Fibroblast of skin of left biceps (primary cell): Measurements from ENCODE around the gene CCL24.
"Not testable (repeated sequence)": the region's sequence is repeated elsewhere in the genome, so short reads cannot be mapped to it uniquely, and the experiment has no call there.

ENCODE experiments used
- DNase-seq, 2 experiments: peaks; one replicate each; pipeline ENCODE4 v3.0.0-alpha.2; 2013; ENCODE audit warnings: low read depth in 2 of 2

Gene CCL24

GRCh38 chr7:75813781-75814236, at the start of gene CCL24:
TSS of gene CCL24 (minus strand) at chr7:75813806. CDS start at chr7:75813715, 91 bp downstream.
- DNase-seq = no peak

- DNase-seq = no peak
Measured at GRCh38 chr7:75861636-75862035, 48.0 kb upstream of the CCL24 start.

- DNase-seq = no peak
Measured at GRCh38 chr7:75858410-75858809, 44.8 kb upstream of the CCL24 start.

GRCh38 chr7:75856536-75856935, 42.9 kb upstream of the CCL24 start:
- DNase-seq = no peak

- not testable (repeated sequence) for DNase-seq
Measured at GRCh38 chr7:75854813-75855345, 41.3 kb upstream of the CCL24 start.

GRCh38 chr7:75854233-75854632, 40.6 kb upstream of the CCL24 start:
- DNase-seq = peak in 1 of 2 experiments; percentile 14

GRCh38 chr7:75850235-75850634, 36.6 kb upstream of the CCL24 start:
- DNase-seq = no peak

- DNase-seq = no peak
Measured at GRCh38 chr7:75849573-75849972, 36.0 kb upstream of the CCL24 start.

GRCh38 chr7:75847707-75848106, 34.1 kb upstream of the CCL24 start:
- DNase-seq = no peak

GRCh38 chr7:75845132-75845531, 31.5 kb upstream of the CCL24 start:
- DNase-seq = not testable (repeated sequence)

GRCh38 chr7:75844158-75844557, 30.6 kb upstream of the CCL24 start:
- no peak for DNase-seq

- no peak for DNase-seq
Measured at GRCh38 chr7:75843613-75844116, 30.1 kb upstream of the CCL24 start.

GRCh38 chr7:75842836-75843446, 29.3 kb upstream of the CCL24 start:
- DNase-seq = peak; percentile 56 to 64

GRCh38 chr7:75840029-75840428, 26.4 kb upstream of the CCL24 start:
- no peak for DNase-seq

- DNase-seq = not testable (repeated sequence)
Measured at GRCh38 chr7:75838281-75838930, 24.8 kb upstream of the CCL24 start.

GRCh38 chr7:75836798-75837197, 23.2 kb upstream of the CCL24 start:
- no peak for DNase-seq

GRCh38 chr7:75835688-75836285, 22.2 kb upstream of the CCL24 start:
- no peak for DNase-seq

GRCh38 chr7:75833662-75834061, 20.1 kb upstream of the CCL24 start:
- not testable (repeated sequence) for DNase-seq

GRCh38 chr7:75830978-75831377, 17.4 kb upstream of the CCL24 start:
- DNase-seq = no peak

- not testable (repeated sequence) for DNase-seq
Measured at GRCh38 chr7:75829656-75830055, 16.1 kb upstream of the CCL24 start.

GRCh38 chr7:75823198-75823910, 9.7 kb upstream of the CCL24 start:
- no peak for DNase-seq

GRCh38 chr7:75820688-75821087, 7.1 kb upstream of the CCL24 start:
- DNase-seq = no peak
